T47D (cell line): ENCODE measurements around the gene P2RX3.

Experiments used
- DNase-seq, 2 experiments: peaks; one replicate each; pipeline versions ENCODE4 v3.0.0 to v3.0.0-alpha.2; 2011 to 2012; ENCODE audit warnings: low read depth in 1 of 2, low spot score in 1 of 2
- JUND ChIP-seq: IDR thresholded peaks from 2 replicates; pipeline ENCODE4 v1.6.1; 2012; ENCODE audit warnings: low read depth
- in situ Hi-C: cut with HindIII; loops from 2 replicates; pipeline ENCODE4 v1.10.0; 2016; ENCODE audit warnings: low sequenced_read_pairs, low pct_unique_long_range_greater_than_20kb

The P2RX3 gene

GRCh38 chr11:57303990-57304579, 34.1 kb upstream of the P2RX3 start:
- no peak for TF ChIP-seq JUND
- in situ Hi-C loops: no loop called here
- no peak for DNase-seq

DNA sequence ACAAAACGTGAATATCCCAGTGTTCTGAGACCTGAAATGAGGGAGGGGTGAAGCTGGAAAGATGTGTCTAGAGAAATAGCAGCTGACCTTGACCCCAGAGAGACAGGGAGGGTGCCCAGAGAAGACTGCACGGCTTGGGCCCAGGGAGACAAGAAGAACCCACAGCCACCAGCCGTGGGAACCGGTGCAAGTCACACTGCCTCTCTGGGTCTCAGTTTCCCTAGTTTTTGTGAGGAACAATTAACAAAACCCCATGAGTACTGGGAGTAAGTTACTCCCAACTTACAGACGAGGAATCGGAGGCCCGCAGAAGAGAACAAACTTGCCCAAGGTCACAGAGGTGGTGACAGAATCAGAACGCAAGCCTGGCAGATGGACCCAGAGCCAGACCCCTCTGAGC, 32.6 kb upstream of the P2RX3 start:
- in situ Hi-C loops: no loop called here
- DNase-seq: no peak
- TF ChIP-seq JUND: no peak

DNA sequence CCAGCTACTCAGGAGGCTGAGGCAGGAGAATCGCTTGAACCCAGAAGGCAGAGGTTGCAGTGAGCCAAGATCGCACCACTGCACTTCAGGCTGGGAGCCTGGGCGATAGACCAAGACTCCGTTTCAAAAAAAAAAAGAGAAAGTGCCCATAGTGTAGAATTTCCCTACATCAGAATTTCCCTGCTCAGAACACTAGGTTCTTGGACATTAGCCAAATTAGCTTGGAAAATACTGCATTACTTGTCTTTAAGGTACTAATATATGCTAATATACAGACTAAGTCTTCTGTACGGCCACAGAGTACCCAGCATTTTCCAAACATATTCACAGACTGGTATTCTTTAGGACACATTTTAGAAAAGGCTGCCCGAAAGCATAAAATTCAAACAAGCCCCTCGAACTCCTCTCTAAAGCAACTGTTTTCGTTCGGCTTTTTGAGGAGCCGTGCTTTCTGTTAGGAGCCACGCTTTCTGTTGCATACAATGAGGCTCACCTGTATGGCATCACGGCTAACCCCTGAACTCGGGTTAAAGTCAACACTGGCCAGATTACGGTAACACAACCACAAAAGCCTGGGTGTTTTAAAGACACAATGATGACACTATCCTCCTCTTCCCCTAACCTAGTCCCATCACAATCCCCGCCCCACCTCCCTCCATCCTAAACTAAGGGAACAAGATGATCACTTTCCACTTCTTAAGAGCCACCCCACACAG, 31.8 kb upstream of the P2RX3 start:
- no peak for TF ChIP-seq JUND
- in situ Hi-C loops: no loop called here
- no peak for DNase-seq

DNA sequence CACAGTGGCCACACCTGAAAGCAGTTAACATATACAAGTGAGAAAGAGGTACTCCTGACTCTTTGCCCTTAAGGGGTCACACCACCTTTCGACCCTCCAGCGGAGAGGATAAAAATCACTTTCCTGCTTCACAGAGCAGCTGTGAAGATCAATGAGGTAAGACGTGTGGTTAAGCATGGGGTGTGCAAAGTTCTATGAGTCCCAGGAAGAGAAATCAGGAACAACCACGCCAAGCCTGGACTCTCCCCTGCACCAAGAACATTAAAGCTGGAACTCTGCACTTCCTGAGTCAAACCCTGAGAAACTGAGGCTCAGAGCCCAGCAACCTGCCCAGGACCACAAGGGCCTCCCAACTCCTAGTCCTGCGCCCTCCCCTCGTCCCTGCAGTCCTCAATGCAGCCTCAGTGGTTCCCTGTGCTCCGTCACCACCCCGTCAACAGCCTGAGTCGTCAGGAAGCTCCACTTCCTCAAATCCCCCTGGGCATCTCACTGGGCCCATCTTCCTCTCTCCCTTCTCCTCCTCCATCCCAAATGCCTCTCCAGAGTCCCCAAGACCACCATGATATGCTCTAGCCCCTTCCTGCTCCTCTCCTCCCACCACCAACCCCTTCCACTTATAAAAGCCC, 31.1 kb upstream of the P2RX3 start:
- in situ Hi-C loops: no loop called here
- DNase-seq: no peak
- no peak for TF ChIP-seq JUND

GRCh38 chr11:57307666-57308270, 30.4 kb upstream of the P2RX3 start:
- in situ Hi-C loops: no loop called here
- no peak for DNase-seq
- TF ChIP-seq JUND: no peak

DNA sequence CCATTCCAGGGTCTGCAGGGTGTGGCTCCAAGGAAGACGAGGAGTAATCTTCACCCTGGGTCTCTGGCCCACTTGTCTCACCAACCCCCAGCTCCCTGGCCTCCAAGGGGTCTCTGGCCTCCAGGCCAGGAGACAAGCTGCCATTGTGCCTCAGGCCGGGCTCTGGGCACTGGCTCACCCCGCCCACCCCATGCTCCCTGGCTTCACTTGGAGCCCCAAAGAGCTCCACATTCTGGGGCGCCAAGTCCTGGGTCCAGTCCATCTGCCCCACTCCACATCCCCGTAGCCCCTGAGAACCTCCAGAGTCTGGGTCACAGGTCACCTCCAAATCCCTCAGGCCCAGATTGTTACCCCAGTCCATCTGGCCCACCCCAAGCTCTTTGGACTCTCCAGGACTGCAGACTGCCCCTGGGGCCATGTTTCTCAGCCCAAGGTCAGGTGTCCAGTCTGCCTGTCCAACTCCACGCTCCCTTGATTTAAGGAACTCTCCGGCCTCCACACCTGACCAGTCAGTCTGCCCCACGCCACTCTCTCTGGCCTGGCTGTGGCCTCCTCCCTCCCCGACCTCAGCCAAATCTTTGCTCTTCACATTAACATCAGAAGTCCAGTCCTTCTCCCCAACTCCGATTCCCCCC, 29.6 kb upstream of the P2RX3 start:
- DNase-seq: no peak
- in situ Hi-C loops: no loop called here
- no peak for TF ChIP-seq JUND

- in situ Hi-C loops: no loop called here
- DNase-seq: no peak
- TF ChIP-seq JUND: no peak
These were observed 28.8 kb upstream of the P2RX3 start for GRCh38 chr11:57309106-57310059.

GRCh38 chr11:57310091-57310490, 28.1 kb upstream of the P2RX3 start:
- no peak for DNase-seq
- in situ Hi-C loops: no loop called here
- no peak for TF ChIP-seq JUND

DNA sequence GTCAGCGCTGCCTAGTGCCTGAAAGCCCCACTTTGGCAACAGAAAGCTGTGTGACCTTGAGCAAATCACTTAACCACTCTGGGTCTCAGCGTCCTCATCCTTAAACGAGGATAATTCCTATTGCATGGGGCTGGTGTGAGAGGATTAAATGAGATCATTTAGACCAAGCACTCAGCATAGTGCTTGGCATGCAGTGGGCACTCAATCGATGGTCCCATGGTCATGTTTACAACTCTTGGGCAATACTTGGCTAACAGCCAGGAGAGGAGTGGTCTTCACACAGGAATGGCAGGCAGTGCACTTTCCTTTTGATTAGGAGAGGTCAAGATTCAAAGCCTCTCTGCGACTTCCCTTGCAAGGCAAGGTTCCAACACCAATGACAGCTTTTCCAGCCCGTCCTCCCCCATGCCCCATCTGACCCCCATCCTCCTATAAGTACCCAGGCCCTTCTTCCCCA, 27.5 kb upstream of the P2RX3 start:
- no peak for TF ChIP-seq JUND
- in situ Hi-C loops: no loop called here
- DNase-seq: peak in 1 of 2 experiments; percentile 36

DNA sequence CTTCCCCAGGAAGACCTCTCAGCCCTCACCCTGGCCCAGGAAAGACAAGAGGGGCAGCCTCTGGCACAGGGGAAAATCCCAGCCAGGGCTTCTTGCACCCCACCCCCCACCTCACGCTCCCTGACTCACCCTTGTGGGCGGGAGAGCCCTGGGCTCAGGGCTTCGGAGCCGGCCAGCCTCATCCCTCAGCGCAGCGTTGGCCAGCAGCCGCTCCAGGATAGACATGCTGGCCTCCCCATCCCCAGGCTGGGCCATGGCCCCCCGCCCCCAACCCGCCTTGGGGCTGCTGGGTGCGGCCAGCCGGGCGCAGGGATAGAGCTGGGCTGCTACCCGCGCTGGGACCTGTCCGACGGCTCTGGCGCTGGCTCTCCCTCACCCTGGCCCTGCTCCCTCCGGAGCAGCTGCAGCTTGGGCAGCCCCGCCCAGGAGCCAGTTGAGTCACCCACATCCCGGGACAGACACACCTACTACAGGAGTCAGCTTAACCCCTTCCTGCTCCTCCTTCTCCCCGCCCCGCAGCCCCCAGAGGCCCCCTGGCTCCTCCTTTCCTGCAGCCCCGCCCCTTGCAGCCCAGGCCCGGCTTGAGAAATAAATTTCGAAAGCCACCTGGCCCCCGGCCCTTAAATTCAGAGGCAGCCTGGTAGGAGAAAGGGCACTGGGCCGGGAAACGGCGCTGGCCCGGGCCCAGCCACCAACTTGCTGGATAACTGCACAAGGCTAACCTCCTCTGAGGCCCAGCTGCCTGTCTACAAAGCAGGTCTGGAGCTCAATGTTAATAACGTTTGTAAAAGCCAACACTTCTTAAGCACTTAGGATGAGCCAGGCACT, 26.8 kb upstream of the P2RX3 start:
- in situ Hi-C loops: no loop called here
- peak; percentile 30 for TF ChIP-seq JUND
- peak; percentile 97 to 99 for DNase-seq

- in situ Hi-C loops: no loop called here
- TF ChIP-seq JUND: no peak
- DNase-seq: peak in 1 of 2 experiments; percentile 43
These were observed 25.6 kb upstream of the P2RX3 start for GRCh38 chr11:57312511-57313021.
